ENCODE results near the gene CEP112. TPM values are rescaled to one million over a fixed set of nuclear protein-coding genes. Genes with fewer than 3 reads are reported as not detected.

The CEP112 gene
- total and polyA plus RNA-seq, 2 of the 13 experiments (the other 11 are each of a cell fraction or from before 2014, with no cell fraction given): 1.2 to 3.4 TPM

DNA sequence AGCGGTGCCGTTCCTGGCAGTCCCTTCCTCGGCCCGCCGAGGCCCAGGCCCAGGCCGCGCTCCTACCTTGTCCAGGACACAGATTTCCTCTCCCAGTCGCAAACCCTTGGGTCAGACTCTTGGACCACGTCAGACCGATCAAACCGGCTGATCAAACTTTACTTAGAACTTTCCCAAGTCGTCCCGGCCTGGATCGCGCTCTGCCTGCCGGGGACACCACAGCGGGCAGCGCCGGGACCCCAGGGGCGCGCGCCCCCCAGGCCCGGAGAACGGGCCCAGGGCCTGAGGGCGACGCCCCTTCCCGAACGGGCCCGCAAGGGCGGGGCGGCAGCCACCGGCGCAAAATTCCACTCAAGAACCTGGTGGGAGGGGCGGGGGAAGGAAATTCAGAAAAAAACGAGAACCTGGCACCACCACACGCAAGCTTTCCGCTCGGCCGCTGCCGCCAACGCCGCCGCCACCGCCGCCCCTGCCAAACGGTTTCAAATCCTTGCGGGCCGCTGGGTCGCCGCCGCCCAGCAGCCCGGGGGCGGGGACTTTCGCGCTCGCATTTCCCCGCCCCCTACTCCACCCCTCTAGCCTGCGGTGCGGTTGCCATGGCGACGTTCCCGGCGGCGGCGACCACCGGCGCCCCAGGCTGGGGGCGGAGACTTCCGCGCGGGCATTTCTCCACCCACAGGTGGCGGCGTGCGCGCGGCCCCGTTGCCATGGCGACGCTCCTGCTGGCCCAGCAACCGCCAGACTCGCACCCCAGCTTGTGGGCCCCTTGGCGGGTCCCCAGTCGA is at the start of gene CEP112 (continued):
- TF ChIP-seq ZNF83 (CRISPR knock-in tag; IDR thresholded peaks at IDR 0.05; ENCODE audit: borderline replicate concordance): no peak
- no peak for TF ChIP-seq ZNF775 (CRISPR knock-in tag; IDR thresholded peaks at IDR 0.05; ENCODE audit: borderline replicate concordance)
- no peak for TF ChIP-seq POLR2AphosphoS5 (IDR thresholded peaks at IDR 0.05; ENCODE audit: low read depth, low read length)
- TF ChIP-seq NFIC (IDR thresholded peaks at IDR 0.05; ENCODE audit: low read length): no peak
- no peak for TF ChIP-seq REST (IDR thresholded peaks at IDR 0.05; ENCODE audit: borderline replicate concordance in 1 of 2, low read depth in 1 of 2, low read length in 2 of 2)
- TF ChIP-seq ZKSCAN8 (CRISPR knock-in tag; IDR thresholded peaks at IDR 0.05; ENCODE audit: borderline replicate concordance): no peak
- no peak for TF ChIP-seq ZNF577 (CRISPR knock-in tag; IDR thresholded peaks at IDR 0.05; ENCODE audit: borderline replicate concordance, low read depth)
- TF ChIP-seq ZBTB21 (CRISPR knock-in tag; IDR thresholded peaks at IDR 0.05): no peak
- TF ChIP-seq, protein P1, sequence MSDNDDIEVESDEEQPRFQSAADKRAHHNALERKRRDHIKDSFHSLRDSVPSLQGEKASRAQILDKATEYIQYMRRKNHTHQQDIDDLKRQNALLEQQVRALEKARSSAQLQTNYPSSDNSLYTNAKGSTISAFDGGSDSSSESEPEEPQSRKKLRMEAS (IDR thresholded peaks at IDR 0.05): peak; percentile 11
- peak; percentile 46; the same call in 1 of the 2 replicates for TF ChIP-seq HOXA3 (CRISPR knock-in tag; IDR thresholded peaks at IDR 0.05)
- peak; percentile 89; the same call in 1 of the 2 replicates for TF ChIP-seq ZNF383 (CRISPR knock-in tag; IDR thresholded peaks at IDR 0.05; ENCODE audit: borderline replicate concordance)
- peak; percentile 79 for TF ChIP-seq TAF15 (IDR thresholded peaks at IDR 0.05; ENCODE audit: low read depth, low read length, poor library complexity, severe bottlenecking)
- no peak; the same call in 1 of the 2 replicates for TF ChIP-seq AHR (CRISPR knock-in tag; IDR thresholded peaks at IDR 0.05)
- no peak for TF ChIP-seq ZNF331 (CRISPR knock-in tag; IDR thresholded peaks at IDR 0.05)
- no peak for TF ChIP-seq DBP (CRISPR knock-in tag; IDR thresholded peaks at IDR 0.05; ENCODE audit: not compliant biosample characterization)
- peak; percentile 72; the same call in 1 of the 2 replicates for TF ChIP-seq KDM5B (CRISPR knock-in tag; IDR thresholded peaks at IDR 0.05; ENCODE audit: borderline replicate concordance)
- no peak for TF ChIP-seq ZNF10 (CRISPR knock-in tag; IDR thresholded peaks at IDR 0.05; ENCODE audit: borderline replicate concordance, low read depth)
- no peak for TF ChIP-seq TRIM24 (CRISPR knock-in tag; IDR thresholded peaks at IDR 0.05)
- TF ChIP-seq ZNF274 (CRISPR knock-in tag; IDR thresholded peaks at IDR 0.05): peak; percentile 40; the same call in 1 of the 2 replicates
- TF ChIP-seq ZNF12 (CRISPR knock-in tag; IDR thresholded peaks at IDR 0.05): no peak

All from HepG2 (cell line).